Fibroblast of lung (primary cell): ENCODE measurements around the gene THRB.

ENCODE experiments used
- EZH2 ChIP-seq: IDR thresholded peaks from 2 replicates; pipeline ENCODE4 v1.5.1; 2012; ENCODE audit warnings: low read length, control low read depth, mild to moderate bottlenecking; ENCODE audit errors: missing control alignments
- TF ChIP-seq, protein P1 (sequence below), 2 donors: IDR thresholded peaks in 1 of 2; conservative IDR thresholded peaks in 1 of 2; 1 replicate in 1 of 2; 2 replicates in 1 of 2; pipeline ENCODE4 v1.5.1; 2011 to 2012; ENCODE audit warnings: low read length in 2 of 2, control low read depth in 1 of 2, inconsistent platforms in 1 of 2, low read depth in 1 of 2, mild to moderate bottlenecking in 1 of 2

GRCh38 chr3:24149032-24149431 is 345.6 kb downstream of the THRB start:
- TF ChIP-seq, protein P1, sequence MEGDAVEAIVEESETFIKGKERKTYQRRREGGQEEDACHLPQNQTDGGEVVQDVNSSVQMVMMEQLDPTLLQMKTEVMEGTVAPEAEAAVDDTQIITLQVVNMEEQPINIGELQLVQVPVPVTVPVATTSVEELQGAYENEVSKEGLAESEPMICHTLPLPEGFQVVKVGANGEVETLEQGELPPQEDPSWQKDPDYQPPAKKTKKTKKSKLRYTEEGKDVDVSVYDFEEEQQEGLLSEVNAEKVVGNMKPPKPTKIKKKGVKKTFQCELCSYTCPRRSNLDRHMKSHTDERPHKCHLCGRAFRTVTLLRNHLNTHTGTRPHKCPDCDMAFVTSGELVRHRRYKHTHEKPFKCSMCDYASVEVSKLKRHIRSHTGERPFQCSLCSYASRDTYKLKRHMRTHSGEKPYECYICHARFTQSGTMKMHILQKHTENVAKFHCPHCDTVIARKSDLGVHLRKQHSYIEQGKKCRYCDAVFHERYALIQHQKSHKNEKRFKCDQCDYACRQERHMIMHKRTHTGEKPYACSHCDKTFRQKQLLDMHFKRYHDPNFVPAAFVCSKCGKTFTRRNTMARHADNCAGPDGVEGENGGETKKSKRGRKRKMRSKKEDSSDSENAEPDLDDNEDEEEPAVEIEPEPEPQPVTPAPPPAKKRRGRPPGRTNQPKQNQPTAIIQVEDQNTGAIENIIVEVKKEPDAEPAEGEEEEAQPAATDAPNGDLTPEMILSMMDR (conservative IDR thresholded peaks at IDR 0.05 in 1 of 2, IDR thresholded peaks at IDR 0.05 in 1 of 2; ENCODE audit: low read depth in 1 of 2, low read length in 2 of 2) = no peak
- TF ChIP-seq EZH2 = no peak
